ENCODE results near the gene CDHR3.

CDHR3 gene

DNA sequence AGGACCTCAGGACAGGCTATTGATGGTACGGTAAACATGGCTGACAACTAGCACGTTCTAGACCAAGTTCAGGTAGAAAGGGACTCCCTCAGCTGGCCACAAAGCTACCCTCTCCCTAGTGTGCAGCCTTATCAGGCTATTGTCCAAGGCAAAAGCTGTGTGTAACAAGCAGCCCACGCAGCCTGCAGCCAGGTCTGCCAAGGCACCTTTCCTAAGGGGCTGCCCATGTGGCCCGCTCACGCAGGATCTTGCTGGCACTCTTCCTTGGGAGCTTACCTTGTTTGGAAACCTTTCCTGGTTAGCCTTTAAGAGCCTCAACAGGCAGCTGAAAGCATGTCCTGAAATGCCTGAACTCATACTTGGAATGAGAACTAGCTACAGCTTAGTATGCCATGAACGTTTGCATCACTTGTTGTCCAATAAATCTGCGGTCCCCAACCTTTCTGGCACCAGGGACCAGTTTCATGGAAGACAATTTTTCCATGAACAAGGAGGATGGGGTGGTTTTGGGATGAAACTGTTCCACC, 97.4 kb downstream of the CDHR3 start:
- in situ Hi-C loops (cut with MboI; ENCODE audit: low sequenced_read_pairs): no loop called here

DNA sequence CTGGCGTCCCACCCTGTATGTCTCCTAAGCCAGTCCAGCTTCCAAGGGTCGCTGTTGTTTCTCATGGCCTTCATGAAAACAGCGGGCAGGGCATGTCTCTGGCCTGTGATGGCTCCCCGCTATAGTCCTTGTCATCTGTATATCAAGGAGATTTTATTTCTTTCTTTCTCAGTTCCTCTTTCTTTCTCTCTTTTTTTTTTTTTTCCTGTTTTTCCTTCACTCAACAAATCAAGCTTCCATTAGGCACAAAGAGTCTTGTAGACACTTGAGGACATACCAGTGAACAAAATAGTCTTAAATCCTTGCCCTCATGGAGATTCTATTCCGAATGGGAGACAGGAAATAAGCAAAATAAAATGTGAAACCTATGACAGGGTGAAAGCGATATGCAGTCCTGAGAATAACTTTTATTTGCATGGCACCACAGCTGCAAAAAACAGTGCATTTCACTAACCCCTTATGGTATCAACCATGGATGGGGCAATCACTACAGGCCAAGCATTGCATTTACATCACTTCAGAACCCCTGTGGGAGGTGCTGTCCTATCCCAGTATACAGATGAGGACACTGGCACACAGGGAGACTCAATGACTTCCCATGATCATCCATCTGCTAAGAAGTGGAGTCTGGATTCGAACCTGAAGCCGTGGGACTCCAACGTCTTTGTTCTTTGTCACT, 98.4 kb downstream of the CDHR3 start:
- in situ Hi-C loops (cut with MboI; ENCODE audit: low sequenced_read_pairs): no loop called here

DNA sequence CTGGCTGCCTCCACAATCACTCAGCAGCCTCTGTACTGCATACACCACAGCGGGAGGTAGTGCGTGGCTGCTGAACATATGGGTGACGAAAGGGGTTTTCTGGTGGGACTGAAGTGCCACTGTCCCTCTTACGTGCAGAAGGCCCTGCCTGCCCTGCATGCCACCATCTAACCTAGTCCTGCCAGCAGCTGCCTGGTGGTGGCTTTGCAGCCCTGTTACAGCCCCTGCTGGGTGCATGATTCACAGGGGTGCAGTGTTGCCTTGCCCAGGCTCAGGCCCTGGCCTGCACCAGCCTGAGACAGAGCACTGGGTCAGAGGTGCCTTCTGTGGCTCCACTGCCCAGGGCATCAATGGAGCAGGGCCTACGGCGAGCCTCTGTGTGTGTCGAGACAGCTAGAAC, 98.9 kb downstream of the CDHR3 start:
- in situ Hi-C loops (cut with MboI; ENCODE audit: low sequenced_read_pairs): no loop called here

DNA sequence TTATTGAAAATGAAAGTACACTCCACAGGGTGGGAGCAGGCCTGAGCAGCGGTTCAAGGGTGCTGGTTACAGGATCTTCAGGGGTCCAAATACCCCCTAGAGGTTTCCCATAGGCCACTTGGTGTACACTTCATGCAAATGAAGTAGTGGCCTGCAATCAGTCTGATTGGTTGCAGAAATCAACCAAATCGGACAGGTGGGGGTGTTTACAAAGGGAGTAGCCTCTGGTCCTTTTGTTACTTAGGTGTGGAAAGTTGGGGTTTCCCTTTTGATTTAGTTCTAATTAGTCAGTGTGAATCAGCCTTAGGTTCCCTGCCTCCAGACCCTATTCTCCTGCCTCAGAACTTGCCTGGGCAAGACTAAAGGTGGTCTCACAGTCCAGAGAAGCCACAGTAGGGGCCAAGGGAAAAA, 99.5 kb downstream of the CDHR3 start:
- in situ Hi-C loops (cut with MboI; ENCODE audit: low sequenced_read_pairs): no loop called here

DNA sequence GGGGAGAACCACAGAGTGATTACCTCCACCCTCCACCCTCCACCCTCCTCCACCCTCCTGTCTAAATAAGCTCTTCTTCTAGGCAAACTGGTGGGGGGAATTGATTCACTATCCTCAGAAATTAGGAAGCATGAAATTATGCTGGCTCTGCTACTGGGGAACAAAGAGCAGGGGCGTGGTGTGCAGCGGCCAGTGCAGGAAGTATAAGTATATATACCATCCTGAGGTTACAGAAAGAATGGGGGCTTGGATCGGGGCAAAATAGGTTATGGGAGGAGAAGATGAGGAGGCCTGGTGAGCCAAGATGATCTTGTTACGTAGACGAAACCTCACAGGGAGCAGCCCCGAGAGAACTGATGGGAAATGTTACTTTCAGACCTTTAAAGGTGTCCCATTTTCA, 100.0 kb downstream of the CDHR3 start:
- in situ Hi-C loops (cut with MboI; ENCODE audit: low sequenced_read_pairs): no loop called here

DNA sequence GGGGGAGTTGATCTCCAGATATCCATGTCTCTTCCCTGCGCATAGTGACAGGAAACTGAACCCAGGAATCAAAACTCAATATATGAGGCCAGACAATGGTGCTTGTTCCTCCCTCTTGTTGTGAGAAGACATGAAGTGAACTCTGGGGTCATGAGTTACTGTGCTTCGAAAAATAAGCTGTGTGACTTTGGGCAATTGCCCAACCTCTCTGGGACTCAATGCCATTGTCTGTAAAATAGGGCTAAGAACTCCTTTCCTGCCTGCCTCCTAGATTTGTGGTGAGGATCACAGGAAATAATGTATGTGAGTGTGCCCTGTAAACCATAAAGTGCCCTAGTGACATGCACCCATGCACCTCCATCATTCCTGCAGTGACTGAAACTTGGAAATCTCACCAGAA, 100.6 kb downstream of the CDHR3 start:
- in situ Hi-C loops (cut with MboI; ENCODE audit: low sequenced_read_pairs): no loop called here

DNA sequence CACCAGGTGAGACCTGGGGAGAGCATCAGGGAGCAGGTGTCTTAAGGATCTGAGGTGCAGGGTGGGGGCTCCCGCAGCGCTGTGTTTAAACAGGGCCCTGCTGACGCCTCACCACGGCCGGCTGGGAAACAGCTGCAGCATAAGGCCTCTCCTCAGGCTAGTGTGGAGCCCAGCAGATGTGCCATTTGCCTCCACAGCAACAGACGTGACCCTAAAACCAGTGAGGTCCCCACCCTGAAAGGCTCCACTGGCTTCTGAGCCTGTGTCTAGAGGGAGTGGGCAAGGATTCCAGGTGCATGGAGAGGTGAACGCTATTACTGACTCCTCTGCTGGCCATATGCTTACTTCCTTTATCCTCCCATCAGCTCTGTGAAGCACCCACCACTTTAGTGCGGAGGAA, 101.3 kb downstream of the CDHR3 start:
- in situ Hi-C loops (cut with MboI; ENCODE audit: low sequenced_read_pairs): no loop called here

DNA sequence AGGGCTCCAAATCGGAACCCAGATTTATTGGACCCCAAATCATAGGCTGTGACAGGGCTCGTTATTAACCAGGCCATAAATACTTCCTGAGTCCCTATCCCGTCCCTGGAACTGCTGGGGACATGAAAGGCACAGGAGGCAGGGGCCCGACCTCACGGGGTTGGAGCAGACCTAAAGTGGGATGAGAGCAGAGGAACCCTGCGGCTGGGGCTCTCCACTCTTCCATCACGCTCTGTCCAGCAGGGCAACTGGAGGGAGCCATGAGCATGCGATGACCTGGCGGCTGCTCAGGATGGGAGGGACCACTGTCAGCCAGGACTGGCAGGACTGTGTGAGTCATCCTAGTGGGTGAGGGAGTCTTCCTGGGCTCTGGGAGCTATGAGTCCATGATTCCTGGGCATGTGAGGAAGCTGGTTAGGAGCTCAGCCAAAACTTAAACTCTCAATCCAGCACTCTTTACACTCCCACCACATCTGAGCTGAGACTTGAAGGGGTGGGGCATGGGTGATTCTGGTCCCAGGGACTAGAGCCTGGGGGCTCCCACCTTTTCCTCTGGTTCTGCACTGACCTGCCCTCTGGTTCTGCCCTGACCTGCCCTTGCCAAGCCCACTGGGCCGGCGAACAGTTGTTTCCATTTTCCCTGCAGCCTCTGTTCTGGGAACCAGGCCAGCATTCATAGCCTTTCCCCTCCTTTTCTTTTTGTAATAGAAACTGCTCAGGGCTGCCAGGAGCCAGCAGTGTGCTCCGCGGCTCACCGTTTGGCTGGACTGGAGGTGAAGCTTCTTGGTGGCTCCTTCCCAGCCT, 101.9 kb downstream of the CDHR3 start:
- in situ Hi-C loops (cut with MboI; ENCODE audit: low sequenced_read_pairs): no loop called here

DNA sequence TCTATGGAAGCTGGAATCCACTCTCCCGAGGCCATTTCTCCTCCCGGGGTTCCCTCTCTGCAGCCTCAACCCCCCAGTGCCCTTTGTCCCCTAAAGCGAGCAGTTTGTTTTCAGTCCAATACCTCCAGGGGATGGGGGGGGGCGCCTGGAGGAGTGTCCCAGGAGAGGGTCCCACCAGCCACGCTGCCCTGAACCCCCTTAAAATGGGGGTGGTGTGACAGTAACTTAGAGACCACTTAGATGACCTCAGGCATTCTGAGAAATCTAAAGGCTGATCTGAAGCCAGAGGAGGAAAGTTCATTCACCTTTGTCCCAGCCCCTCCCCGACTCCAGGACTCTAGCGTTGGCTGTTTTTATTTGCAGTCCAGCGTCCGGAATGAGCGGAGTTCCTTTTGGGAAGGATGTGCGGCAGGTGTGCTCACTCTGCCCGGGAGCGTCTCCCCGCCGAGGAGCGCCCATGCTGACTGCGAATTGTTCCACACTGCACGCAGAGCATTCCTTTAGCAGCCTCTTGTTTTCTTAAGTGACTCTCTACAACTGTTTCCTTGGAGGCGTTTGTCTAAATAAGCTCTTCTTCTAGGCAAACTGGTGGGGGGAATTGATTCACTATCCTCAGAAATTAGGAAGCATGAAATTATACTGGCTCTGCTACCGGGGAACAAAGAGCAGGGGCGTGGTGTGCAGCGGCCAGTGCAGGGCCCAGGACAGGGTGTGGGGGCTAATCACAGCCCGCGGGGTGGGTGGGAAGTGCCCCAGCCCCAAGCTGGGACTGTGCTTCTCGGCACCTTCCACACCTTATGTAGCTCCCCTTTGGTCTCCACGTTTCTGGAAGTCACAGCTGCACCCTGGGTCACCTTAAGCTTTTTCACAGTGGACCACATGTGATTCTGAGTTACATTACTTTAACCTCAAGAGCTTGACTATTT, 102.8 kb downstream of the CDHR3 start:
- in situ Hi-C loops (cut with MboI; ENCODE audit: low sequenced_read_pairs): no loop called here

DNA sequence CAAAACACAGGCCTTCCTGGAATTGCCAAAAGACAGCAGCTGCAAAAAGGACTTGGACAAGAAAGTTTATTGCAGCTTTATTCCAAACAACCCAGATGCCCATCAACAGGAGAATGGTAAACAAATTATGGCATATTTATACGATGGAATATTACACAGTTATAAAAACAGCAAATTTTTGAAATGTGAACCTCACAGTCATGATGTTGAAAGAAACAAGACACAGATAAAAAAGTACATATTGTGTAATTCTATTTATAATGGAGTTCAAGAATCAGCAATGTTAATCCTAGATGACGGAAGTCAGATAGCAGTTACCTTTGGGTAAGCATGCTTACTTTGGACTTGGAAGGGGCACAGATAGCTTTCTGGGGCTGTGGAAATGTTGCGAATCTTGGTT, 104.6 kb downstream of the CDHR3 start:
- in situ Hi-C loops (cut with MboI; ENCODE audit: low sequenced_read_pairs): no loop called here

DNA sequence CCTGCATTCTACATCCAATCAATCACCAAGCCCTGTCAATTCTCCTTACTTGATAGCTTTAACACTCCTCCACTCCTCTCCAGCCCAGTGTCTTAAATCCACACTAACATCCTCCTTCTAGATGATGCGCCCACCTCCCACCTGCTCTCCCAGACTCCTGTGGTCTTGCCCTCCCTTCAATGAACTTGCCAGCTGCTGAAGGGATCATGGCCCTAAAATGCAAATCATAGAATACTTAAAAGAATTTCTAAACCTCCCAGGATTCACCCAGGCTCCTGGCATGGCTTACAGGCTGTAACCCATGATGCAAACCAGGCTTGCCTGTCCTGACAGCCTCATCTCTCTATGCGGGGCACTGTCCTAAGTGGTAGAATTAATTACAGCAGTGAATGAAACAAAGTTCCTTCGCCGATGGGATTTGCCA, 105.5 kb downstream of the CDHR3 start:
- in situ Hi-C loops (cut with MboI; ENCODE audit: low sequenced_read_pairs): no loop called here

DNA sequence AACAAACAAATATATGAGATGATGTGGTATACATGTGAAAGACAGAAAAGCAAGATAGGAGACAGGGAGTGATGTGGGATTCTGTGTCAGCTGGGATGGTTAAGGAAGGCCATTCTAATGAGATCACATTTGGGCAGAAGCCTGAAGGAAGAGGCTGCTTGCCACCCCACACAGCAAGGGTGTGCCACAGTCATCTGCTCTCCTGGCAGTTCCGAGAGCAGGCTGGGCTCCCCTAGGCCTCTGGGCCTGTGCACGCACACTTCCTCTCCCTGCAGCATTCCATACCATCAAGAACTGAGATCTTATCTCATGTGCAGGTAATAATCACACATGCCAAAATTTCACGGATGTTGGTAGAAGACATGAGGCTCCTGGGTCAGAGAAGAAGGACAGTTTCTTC, 105.9 kb downstream of the CDHR3 start:
- in situ Hi-C loops (cut with MboI; ENCODE audit: low sequenced_read_pairs): no loop called here

DNA sequence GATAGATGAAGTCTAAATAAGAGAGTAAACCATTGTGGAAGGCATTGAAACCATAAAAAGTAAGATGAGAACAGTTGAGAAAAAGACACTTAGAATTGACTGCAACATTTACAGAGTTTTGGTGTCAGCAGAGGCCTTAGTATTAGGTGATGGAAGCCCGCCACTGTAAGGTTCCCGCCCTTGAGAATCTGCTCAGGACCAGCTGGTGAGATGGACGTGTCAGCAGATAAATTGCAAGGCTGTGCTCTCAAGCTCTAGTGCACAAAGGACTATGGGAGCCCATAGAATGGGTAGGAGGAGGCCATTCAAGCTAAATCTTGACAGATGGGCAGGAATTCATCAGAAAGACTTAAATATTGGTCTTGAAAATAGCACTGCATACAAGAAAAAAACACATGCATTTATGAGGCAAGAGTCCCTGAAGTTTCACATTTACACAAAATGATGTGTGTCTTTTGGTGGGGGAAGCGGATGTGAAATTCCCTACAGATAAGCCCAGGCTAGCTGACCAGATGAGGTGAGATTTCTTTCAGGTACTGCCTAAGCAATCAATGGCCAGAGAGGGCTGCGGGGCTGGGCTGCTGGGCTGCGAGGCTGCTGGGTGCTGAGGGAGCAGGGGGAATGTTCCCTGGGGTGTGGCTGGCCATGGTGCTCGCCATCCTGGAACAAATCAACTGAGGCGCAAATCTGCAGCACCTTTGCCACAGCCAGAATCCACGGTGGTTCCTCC, 106.6 kb downstream of the CDHR3 start:
- in situ Hi-C loops (cut with MboI; ENCODE audit: low sequenced_read_pairs): no loop called here

DNA sequence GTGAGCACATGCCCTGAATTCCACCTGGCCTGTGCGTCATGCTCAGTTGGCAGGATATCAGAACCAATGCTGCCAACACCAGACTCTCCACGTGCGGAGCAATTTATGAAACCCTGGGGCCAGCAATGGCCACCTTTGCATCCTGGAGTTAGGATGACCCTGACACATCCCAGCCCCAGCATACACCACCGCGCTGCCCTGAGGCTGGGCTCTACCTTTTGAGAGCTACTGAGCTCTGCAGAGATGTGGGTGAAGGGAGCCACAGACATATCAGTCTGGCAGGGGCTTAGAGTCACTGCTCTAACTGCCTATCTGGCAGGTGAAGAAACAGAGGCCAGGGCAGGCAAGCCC, 107.1 kb downstream of the CDHR3 start:
- in situ Hi-C loops (cut with MboI; ENCODE audit: low sequenced_read_pairs): no loop called here

DNA sequence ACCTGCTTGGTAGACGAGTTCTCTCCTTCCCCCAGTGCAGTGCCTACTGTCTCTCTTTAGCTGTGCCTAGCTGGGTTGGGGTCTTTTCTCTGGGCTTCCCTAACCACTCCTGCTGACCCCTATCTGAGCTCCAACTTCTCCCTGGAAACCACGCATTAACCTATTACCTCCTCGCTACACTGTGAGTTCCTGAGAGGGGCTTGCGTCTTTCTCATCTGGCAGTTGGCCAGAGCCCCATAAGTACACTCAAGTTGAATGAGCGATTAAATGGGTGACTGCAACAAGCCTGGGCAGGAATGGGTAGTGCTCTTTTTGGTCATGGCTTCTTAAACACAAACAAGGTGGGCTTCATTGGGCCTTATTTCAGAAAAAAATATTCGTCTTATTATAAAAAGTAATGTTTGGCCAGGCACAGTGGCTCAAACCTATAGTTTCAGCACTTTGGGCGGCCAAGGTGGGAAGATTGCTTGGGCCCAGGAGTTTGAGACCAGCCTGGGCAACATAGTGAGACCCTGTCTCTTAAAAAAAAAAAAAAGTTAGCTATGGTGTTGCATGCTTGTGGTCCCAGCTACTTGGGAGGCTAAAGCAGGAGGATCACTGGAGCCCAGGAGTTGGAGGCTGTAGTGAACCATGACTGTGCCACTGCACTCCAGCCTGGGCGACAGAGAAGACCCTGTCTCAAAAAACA, 107.6 kb downstream of the CDHR3 start:
- in situ Hi-C loops (cut with MboI; ENCODE audit: low sequenced_read_pairs): no loop called here

DNA sequence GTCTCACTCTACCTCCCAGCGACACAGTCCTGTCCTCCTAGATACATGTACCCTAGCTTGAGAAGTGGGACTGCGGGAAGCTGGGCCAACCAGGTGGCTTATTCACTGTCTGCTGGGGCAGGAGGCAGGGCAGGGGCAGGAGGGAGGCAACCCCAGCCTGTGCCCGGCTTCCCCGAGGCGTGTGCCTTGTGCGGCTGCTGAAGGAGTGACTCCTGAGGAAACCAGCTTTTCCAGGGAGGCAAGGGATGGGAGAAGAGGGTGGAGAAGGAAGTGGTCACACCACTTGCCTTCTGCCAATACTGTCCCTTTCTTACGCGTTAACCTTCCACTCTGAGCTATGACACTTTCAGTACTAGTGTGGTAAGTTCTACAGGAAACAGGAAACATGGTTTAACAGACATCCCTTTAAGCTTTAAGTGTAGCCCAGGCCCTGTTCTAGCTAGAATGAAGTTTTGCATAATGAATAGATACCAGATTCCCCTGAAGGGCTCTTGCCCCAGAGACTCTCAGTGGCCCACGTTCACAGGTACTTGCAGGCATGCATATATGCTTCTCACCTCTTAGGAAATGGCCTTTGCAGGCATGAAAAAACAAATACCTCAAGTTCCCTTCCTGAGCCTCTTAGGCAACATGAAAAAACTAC, 108.4 kb downstream of the CDHR3 start:
- in situ Hi-C loops (cut with MboI; ENCODE audit: low sequenced_read_pairs): no loop called here

DNA sequence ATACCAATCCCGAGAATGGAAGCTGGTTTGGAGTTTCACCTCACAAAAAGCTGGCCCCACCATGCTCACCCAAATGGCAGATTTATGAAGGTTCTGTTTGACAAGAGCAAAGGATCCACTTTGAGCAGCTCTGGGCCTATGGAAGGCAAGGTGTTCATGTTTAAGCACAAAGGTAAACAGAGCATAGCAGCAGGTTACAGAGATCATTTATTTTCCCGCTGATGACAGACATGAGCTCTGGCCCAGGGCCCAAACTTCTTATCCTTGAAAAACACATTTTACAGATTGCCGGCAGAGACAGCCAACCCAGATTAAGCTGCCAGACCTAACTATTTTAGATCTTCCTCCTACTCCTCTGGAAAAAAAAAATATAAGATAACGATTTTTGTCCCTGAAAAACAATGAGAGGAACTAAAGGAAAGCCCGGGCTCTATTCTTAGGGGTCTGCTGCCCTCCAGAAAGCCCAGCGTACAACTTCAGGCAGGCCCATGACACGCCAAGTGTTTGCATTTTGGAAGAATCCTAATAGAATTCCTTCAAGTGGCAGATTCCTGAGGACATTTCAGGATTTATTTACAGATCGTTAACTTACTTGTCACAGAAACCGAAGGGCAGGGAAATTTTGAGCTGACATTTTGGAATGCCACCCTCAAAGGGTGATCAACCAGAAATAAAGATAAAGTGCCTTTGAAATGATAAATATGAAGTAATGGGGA, 109.1 kb downstream of the CDHR3 start:
- in situ Hi-C loops (cut with MboI; ENCODE audit: low sequenced_read_pairs): no loop called here

DNA sequence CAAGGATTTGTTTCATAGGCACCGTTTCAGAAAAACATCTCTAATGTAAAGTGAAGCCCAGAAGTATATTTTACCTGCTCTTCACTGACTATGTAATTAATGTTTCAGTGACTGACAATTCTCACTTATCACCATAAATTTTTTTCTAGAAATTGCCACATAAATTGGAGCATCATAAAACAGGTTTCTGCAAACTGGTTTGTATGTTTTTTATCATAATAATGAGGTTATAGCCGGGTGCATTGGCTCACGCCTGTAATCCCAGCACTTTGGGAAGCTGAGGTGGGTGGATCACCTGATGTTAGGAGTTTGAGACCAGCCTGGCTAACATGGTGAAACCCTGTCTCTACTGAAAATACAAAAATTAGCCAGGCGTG, 109.6 kb downstream of the CDHR3 start:
- in situ Hi-C loops (cut with MboI; ENCODE audit: low sequenced_read_pairs): no loop called here

DNA sequence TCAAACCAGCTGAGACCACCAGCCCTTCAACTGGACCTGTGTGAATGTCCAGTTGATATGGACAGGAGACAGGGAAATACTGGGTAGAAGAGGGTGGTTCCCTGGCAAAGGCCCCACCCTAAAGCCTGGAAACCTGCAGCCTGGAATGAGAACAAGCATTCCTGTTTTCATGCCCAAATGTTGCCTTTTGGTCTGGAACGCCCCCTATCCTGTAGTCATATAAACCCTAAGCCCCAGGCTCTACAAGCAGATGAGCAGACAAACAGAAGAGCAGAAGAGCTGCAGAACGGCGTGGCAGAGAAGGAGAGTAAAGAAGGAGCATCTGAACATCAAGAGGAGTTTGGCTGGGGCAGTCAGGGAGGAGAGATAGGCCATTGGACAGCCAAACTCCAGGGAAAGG, 110.6 kb downstream of the CDHR3 start:
- in situ Hi-C loops (cut with MboI; ENCODE audit: low sequenced_read_pairs): no loop called here
